Activated CD4-positive, alpha-beta T cell treated with anti-CD3 and anti-CD28 coated beads for 36 hours (primary cell): ENCODE measurements around the gene TIGAR. TPM values are rescaled to one million over a fixed set of nuclear protein-coding genes. Genes with fewer than 3 reads are reported as not detected.

Source experiments
- total RNA-seq, 2 experiments: library from RNA; stranded (reverse); gene quantifications; one replicate each; pipeline ENCODE4 v1.2.3, GENCODE V29; 2021

Gene TIGAR
- total RNA-seq, 2 experiments from 2014 or later, result 7.1 to 8.4 TPM

Other genes starting within 250 kb of the TIGAR start
- 100 to 1,000 TPM; 357 to 369 TPM for gene CCND2, start 47.5 kb upstream of the TIGAR start, total RNA-seq
- gene FGF23, start 58.5 kb downstream of the TIGAR start, total RNA-seq, result not detected
- gene FGF6, start 124.6 kb downstream of the TIGAR start, total RNA-seq, result not detected
- gene RAD51AP1, start 217.7 kb downstream of the TIGAR start, total RNA-seq, result 10 to 100 TPM; 44.6 to 50.9 TPM
- 10 to 100 TPM; 33.9 to 45.0 TPM for gene DYRK4, start 241.0 kb downstream of the TIGAR start, total RNA-seq